Activated T-helper 1 cell treated with anti-CD3 and anti-CD28 coated beads, Interleukin-12 subunit alpha, Interleukin-12 subunit beta, Interleukin-2, Interleukin-4 antibody, amounts not matched to agents 30 ng/mL and 10 ng/mL and 1 ng/mL, durations not matched to agents 14 hours and 24 hours and 36 hours (primary cell): Measurements from ENCODE around the gene HDHD2. TPM values are rescaled to one million over a fixed set of nuclear protein-coding genes. Genes with fewer than 3 reads are reported as not detected.

Experiments
- DNase-seq: peaks from one replicate; pipeline ENCODE4 v3.0.0; 2021; ENCODE audit warnings: low spot score
- H3K27ac Mint-ChIP-seq: one replicate; pipeline ENCODE4 v1.8.0; 2021; ENCODE audit warnings: mild to moderate bottlenecking, mixed read lengths
- H3K27me3 Mint-ChIP-seq: one replicate; pipeline ENCODE4 v1.8.0; 2022; ENCODE audit warnings: mild to moderate bottlenecking, moderate library complexity, mixed read lengths; ENCODE audit not compliant: insufficient read depth
- H3K36me3 Mint-ChIP-seq: one replicate; pipeline ENCODE4 v1.8.0; 2021; ENCODE audit warnings: low read depth, mixed read lengths
- H3K4me1 Mint-ChIP-seq: one replicate; pipeline ENCODE4 v1.8.0; 2021; ENCODE audit warnings: low read depth, mixed read lengths
- H3K4me3 Mint-ChIP-seq: one replicate; pipeline ENCODE4 v1.8.0; 2021; ENCODE audit warnings: mild to moderate bottlenecking, moderate library complexity, mixed read lengths
- H3K9me3 Mint-ChIP-seq: one replicate; pipeline ENCODE4 v1.8.0; 2021; ENCODE audit warnings: mixed read lengths
- intact Hi-C: fragments of 100-400 bp; cut with micrococcal nuclease; formaldehyde crosslinking; loops from one replicate; pipeline ENCODE4 v1.15.1; 2024
- total RNA-seq: library from RNA; stranded (reverse); gene quantifications from 2 replicates; pipeline ENCODE4 v1.2.3, GENCODE V29; 2022

HDHD2 gene
- total RNA-seq, 1 donor from 2014 or later, result 36.8 TPM

DNA sequence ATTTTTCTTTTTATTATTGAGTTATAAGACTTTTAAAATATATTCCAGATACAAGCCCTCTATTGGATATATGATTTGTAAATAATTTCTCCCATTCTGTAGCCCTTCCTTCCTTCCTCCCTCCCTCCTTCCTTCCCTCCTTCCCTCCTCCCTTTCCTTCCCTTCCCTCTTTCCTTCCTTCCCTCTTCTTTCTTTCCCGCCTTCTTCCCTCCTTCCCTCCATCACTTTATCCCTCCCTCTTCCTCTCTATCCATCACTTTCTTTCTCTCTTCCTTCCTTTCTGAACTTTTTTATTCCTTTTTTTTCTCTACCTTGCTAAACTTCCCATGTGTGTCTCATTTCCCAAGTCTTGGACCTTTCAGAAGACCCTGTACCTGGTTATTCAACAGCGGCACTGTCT, 69.4 kb downstream of the HDHD2 start:
- Mint-ChIP-seq H3K27ac (no peak overlapping the region), H3K4me1 (no peaks in the 10 kb centered on the region), H3K4me3 (no peak overlapping the region), H3K36me3 (no peaks in the 10 kb centered on the region), H3K27me3 (peaks cover 2% of the 10 kb centered on the region), H3K9me3 (no peaks in the 10 kb centered on the region)
- intact Hi-C loops, result no loop called here
- no peak for DNase-seq

- intact Hi-C loops, result no loop called here
- H3K4me1 Mint-ChIP-seq, result no peaks in the 10 kb centered on the region
- no peak for DNase-seq
- H3K4me3 Mint-ChIP-seq, result no peak overlapping the region
- peaks cover 2% of the 10 kb centered on the region for H3K27me3 Mint-ChIP-seq
- H3K27ac Mint-ChIP-seq, result no peak overlapping the region
- H3K9me3 Mint-ChIP-seq, result no peaks in the 10 kb centered on the region
- no peaks in the 10 kb centered on the region for H3K36me3 Mint-ChIP-seq
Observed at GRCh38 chr18:47077111-47077510, 73.2 kb downstream of the HDHD2 start.

DNA sequence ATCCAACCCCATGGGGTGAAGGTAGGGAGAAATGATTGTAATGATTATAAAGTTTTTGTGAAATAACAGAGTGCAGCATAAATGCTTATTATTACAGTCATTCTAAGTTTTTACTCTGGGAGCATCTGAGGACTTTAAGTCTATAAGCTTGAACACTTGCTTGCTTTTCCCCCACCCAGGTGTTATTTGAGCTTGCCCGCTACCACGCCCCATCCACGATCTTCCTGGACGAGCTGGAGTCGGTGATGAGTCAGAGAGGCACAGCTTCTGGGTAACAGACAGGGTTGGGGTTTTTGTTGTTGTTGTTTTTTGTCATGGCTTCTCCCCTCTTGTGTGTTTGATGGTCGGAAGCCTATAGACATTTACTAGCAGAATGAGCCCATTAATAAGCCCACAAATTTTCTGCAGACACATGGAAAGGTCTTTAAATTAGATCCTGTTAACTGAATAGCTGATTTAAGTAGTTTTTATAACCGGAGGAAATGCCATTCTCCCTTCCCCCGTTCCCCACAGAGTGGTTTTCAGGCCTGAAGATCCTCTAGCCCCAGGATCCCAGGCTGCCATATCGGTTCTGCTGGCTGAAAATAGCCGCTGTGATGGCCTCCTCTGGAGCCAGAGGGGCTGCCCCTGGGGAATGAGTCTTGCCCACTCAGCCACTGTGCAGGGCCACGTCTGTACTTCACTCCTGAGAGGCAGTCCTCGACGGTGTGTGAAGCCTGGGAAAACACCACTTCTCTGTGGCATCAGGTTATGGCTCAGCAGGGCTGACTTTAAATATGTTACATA, 75.0 kb downstream of the HDHD2 start:
- Mint-ChIP-seq H3K27me3 (peaks cover 2% of the 10 kb centered on the region), H3K27ac (no peak overlapping the region), H3K9me3 (no peaks in the 10 kb centered on the region), H3K36me3 (no peaks in the 10 kb centered on the region), H3K4me3 (no peak overlapping the region), H3K4me1 (no peaks in the 10 kb centered on the region)
- no peak for DNase-seq
- intact Hi-C loops, result no loop called here

- Mint-ChIP-seq H3K27me3 (peaks cover 2% of the 10 kb centered on the region), H3K27ac (no peak overlapping the region), H3K9me3 (no peaks in the 10 kb centered on the region), H3K4me1 (no peaks in the 10 kb centered on the region), H3K4me3 (no peak overlapping the region), H3K36me3 (no peaks in the 10 kb centered on the region)
- no peak for DNase-seq
- intact Hi-C loops, result no loop called here
Observed at GRCh38 chr18:47067648-47068047, 82.7 kb downstream of the HDHD2 start.

GRCh38 chr18:47063096-47063495, 87.2 kb downstream of the HDHD2 start:
- no peak overlapping the region for H3K27ac Mint-ChIP-seq
- no peak for DNase-seq
- H3K36me3 Mint-ChIP-seq, result no peaks in the 10 kb centered on the region
- intact Hi-C loops, result no loop called here
- no peaks in the 10 kb centered on the region for H3K4me1 Mint-ChIP-seq
- H3K27me3 Mint-ChIP-seq, result no peaks in the 10 kb centered on the region
- no peaks in the 10 kb centered on the region for H3K9me3 Mint-ChIP-seq
- no peak overlapping the region for H3K4me3 Mint-ChIP-seq

DNA sequence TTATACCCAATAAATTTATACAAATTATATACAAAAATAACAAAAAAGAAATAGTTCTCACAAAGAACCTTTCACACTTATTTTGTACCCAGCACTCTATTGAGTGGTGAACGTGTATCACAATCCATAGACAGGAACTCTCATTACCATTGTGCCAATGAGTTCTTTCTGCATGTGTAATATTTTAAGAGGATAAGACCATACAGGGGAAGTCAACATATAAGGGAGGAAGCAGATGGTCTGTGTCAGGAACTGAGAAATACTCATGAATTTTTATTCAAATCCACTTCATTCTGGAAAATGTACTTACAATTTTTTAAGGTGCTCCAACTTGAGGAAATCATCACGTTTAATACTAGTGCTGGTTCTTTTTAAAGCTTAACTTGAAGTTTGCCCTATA, 87.8 kb downstream of the HDHD2 start:
- H3K4me3 Mint-ChIP-seq, result no peak overlapping the region
- no peaks in the 10 kb centered on the region for H3K9me3 Mint-ChIP-seq
- H3K27me3 Mint-ChIP-seq, result no peaks in the 10 kb centered on the region
- intact Hi-C loops, result no loop called here
- no peaks in the 10 kb centered on the region for H3K4me1 Mint-ChIP-seq
- DNase-seq, result no peak
- H3K36me3 Mint-ChIP-seq, result no peaks in the 10 kb centered on the region
- H3K27ac Mint-ChIP-seq, result no peak overlapping the region

Other genes with a start within 250 kb of the HDHD2 start
- gene PIAS2, start 233.0 kb downstream of the HDHD2 start, total RNA-seq, result 28.5 and 28.7 TPM in 2 replicates
- gene KATNAL2, start 232.9 kb downstream of the HDHD2 start, total RNA-seq, result 0.26 and 0.27 TPM in 2 replicates
- not detected in 2 replicates for gene ELOA2, start 114.9 kb downstream of the HDHD2 start, total RNA-seq
- 14.7 and 16.3 TPM in 2 replicates for gene IER3IP1, start 25.9 kb upstream of the HDHD2 start, total RNA-seq
- not detected in 2 replicates for gene SKOR2, start 101.2 kb upstream of the HDHD2 start, total RNA-seq